HG03159 (cell line): Measurements from ENCODE around the gene GASK1B.

Experiments used
- ATAC-seq: cut with Tn5 transposase; IDR thresholded peaks from one replicate; pipeline ENCODE4 v1.9.1; 2021; ENCODE audit warnings: mild to moderate bottlenecking, moderate library complexity; ENCODE audit not compliant: unreplicated experiment

The GASK1B gene

GRCh38 chr4:158172261-158173258 lies at the start of gene GASK1B:
TSS of gene GASK1B (minus strand) at chr4:158173025. CDS start at chr4:158171375, 1,650 bp downstream.
- ATAC-seq: peak; percentile 49

DNA sequence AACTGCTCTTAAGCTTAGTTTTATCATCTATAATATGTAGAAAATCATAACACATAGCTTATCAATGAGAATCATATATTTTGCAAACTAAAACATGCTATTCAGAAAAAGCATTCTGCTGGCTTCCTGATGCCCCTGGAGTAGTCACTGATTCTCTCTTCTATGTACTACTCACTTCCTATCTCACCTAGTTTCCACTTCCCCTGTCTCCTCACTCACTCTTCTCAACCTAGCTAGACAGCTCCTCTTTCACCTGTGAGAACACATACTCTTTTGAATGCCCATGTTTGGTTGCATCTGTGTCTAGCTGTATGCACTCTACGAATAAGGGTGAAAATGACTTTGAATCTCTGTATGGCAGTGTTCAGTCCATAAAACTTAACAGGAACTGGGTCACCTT lies 46.8 kb upstream of the GASK1B start:
- ATAC-seq: peak; percentile 51

DNA sequence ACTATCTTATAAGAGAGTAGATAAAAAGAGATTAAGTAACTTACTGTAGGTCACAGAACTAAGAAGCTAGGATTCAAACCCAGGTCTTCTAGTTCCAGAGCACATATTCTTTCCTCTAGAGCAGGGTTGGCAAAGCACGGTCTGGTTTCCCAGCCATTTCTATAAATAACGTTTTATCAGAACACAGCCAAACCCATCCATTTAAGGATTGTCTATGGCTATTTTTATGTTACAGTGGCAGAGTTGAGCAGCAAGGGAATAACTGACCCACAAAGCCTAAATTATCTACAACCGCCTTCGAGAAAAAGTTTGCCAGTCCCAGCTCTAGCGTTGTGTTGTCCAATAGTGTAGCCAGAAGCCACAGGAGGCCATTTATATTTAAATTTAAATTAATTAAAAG lies 44.9 kb upstream of the GASK1B start:
- no peak for ATAC-seq

DNA sequence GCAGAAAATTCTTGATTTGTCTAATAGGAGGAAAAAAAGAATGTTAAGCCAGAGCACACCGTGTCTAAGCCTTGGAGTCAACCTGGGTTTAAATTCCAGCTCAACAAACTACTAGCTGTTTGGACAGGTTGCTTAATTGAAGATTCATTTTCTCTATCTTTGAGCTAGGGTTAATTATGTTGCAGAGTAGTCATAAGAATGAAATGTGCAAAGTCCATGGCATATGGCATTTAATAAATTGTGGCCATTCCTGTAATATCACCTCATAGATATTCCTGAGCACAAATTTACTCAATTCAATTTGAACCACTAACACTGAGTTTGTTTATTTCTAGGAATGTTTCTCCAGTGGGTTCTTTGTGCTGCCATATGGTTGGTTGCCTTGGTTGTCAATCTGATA lies 42.0 kb upstream of the GASK1B start:
- ATAC-seq: no peak

GRCh38 chr4:158213466-158213865 lies 40.6 kb upstream of the GASK1B start:
- no peak for ATAC-seq

DNA sequence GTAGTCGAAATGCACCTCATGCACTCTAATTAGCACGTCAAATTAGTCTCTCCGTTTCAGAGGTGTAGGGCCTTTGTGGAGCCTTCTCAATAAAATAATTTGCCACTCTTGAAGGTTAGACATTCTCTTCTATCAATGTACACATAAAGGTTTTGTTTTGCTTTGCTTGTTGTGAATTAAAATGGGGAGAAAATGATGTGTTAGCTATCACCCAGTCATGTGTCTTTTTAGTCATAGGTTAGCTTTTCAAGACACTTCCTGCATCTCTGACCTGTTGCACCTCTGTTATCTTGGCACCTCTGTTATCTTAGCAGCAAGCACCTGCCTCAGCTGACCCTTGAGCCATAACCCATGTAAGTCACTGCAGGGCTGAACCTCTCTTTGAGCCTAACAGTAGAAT lies 38.4 kb upstream of the GASK1B start:
- ATAC-seq: no peak

- peak; percentile 81 for ATAC-seq
Observed at GRCh38 chr4:158209825-158210807, 37.3 kb upstream of the GASK1B start, which contains the start of gene TMEM144. TSS of gene TMEM144 (plus strand) at chr4:158210486. CDS start at chr4:158212668, 2,182 bp downstream.

- peak; percentile 83 for ATAC-seq
Observed at GRCh38 chr4:158208963-158209640, 36.3 kb upstream of the GASK1B start.

DNA sequence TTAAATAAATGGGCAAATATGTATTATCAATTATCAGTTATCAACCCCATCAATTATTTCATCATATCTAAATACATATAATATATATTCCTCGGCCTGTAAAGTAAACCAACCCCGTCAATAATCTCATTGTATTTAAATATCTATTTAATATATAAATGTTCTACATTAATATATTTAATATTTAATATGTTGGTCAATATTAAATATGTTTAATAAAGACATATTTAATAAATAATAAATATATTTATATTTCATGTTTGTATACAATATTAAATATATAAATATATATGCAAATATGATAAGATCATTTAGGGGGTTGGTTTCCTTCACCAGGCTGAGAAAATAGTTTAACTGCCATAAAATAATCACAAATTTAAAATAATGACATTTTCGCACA lies 31.1 kb upstream of the GASK1B start:
- ATAC-seq: no peak

DNA sequence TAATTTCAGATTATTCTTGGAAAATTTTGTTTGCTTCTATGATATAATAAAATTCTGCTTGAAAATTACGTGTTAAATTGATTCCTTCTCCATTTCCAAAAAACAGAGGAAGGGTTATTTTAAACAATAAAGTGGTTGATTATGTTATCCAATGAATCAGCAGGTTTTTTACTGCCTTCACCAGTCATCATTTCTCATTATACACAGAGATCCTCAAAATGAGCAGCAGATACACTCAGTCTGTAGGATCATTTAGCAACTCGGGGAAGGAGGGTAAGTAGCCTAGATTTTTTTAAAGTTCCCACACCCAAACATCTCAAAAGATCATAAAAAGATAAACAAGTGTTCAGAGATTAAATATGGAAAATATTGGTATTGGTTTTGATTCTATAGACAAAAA lies 30.6 kb upstream of the GASK1B start:
- no peak for ATAC-seq

GRCh38 chr4:158202481-158202880 lies 29.7 kb upstream of the GASK1B start:
- no peak for ATAC-seq

GRCh38 chr4:158201876-158202275 lies 29.1 kb upstream of the GASK1B start:
- no peak for ATAC-seq

GRCh38 chr4:158201322-158201721 lies 28.5 kb upstream of the GASK1B start:
- no peak for ATAC-seq

- ATAC-seq: no peak
Observed at GRCh38 chr4:158200214-158200613, 27.4 kb upstream of the GASK1B start.

DNA sequence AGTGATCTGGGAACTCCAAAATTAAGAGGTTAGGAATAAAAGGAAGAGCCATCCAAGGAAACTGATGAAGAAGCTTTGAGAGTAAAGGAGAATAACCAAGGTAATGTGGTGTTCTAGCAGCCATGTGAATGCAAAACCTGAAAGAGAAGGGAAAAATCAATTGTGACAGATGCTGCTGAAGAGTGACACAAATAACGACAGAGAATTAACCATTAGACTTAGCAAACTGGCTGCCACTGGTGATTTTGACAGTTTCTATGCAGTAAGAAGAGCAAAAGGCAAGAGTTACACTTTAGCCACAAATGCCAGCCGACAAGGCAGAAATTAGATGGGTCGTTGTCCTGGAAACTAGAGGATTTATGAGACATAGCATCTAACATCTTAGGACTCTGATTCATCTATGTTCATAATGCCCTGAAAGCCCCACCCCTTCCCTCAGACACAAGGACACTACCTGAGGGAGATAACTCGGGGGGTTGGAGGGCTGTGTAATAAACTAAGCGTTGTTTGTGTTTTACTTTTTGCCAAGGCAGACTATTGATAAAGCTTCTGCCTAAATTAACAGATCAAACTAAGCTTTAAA lies 24.5 kb upstream of the GASK1B start:
- ATAC-seq: no peak

DNA sequence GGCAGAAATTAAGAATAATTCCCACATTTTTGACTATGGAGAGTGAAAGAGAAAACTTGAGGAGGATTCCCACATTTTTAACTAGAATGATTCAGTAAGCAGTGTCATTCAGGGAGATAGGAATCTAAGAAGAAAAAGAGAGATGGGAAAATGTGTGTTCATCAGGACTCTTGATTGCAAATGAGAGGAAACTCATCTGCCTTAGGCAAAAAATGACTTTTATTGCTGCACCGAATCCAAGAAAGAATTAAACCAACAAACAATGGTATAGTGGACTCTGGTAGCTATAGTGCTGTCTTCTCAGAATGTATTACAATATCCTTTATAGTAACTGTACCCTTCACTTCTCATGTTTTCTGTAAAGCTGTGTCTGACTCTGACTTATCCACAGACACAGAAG lies 22.5 kb upstream of the GASK1B start:
- no peak for ATAC-seq

GRCh38 chr4:158193171-158193749 lies 20.4 kb upstream of the GASK1B start:
- peak; percentile 76 for ATAC-seq

- ATAC-seq: no peak
Observed at GRCh38 chr4:158192439-158193158, 19.8 kb upstream of the GASK1B start.

DNA sequence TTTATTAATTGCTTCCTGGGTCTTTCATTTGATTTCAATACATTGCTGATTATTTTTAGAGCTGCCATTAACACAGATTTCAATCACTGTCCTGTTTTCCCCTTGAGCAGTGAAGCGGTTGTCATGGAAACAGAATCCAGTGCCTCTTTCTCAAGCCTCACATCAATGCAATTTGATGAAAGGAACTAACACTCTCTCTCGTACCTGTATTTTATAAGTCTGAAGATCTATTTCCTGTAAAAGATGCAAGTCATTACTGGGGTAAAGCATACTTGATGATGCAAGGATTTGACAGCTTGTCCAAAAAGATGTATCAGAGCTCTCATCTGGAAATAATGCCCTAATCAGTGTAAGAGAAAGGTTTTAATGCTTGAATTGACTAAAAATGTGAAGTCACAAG lies 17.9 kb upstream of the GASK1B start:
- ATAC-seq: no peak
